K562 (cell line): ENCODE results near the gene NEUROD2. TPM values are rescaled to one million over a fixed set of nuclear protein-coding genes. Genes with fewer than 3 reads are reported as not detected.

ENCODE experiments used
- ATAC-seq: fragments of 200-7000 bp; cut with Tn5 transposase; 3 replicates; pipeline ENCODE4 v1.9.1; 2020; ENCODE audit warnings: moderate library complexity
- BruUV-seq: library from RNA; stranded (reverse); fragments of 400-500 nt; replicated peaks from 2 replicates; lab custom pipeline; 2021; lab: Mats Ljungman, UMichigan
- CTCF ChIA-PET: fragments of 300-600 bp; formaldehyde crosslinking; extraction: SDS; loops from one replicate; lab custom pipeline; 2021; ENCODE audit warnings: low intra/inter-chr PET ratio; lab: Yijun Ruan, JAX
- POLR2A ChIA-PET: fragments of 300-600, 350-650 bp; sonication (Branson Sonifier 250); formaldehyde crosslinking; extraction: SDS; loops from one replicate; lab custom pipeline; 2021; ENCODE audit warnings: antibody characterized with exemption, inconsistent platforms; lab: Yijun Ruan, JAX
- DNase-seq, 4 experiments: peaks; one replicate each; pipeline versions ENCODE4 v3.0.0 to v3.0.0-alpha.2; 2011 to 2018; ENCODE audit warnings: low spot score in 3 of 4, mixed read lengths in 3 of 4; ENCODE audit errors: extremely low read depth in 1 of 4
- FAIRE-seq: peaks from 2 replicates; lab custom pipeline; 2011; peaks lifted over from hg19 to GRCh38; lab: Jason Lieb, UNC
- H2AFZ ChIP-seq: 2 replicates; pipeline ENCODE4 v1.6.0; 2011; ENCODE audit warnings: low read depth, low read length, control low read depth, inconsistent platforms
- H3K27ac ChIP-seq: fragments of 200-600 bp; 3 replicates; pipeline ENCODE4 v1.8.0; 2011; ENCODE audit warnings: low read depth, mild to moderate bottlenecking, control low read depth, inconsistent platforms, low read length, moderate library complexity, mixed read lengths; ENCODE audit errors: extremely low read depth
- H3K27me3 ChIP-seq, 2 experiments: fragments of 300-600 bp in 1 of 2; 2 replicates in 1 of 2; 3 replicates in 1 of 2; pipeline versions ENCODE4 v1.6.0 to v1.8.0; 2011; ENCODE audit warnings: inconsistent platforms in 2 of 2, low read length in 2 of 2, mild to moderate bottlenecking in 1 of 2, mixed read lengths in 1 of 2, moderate library complexity in 1 of 2; ENCODE audit not compliant: control insufficient read depth in 2 of 2, insufficient read depth in 2 of 2
- H3K36me3 ChIP-seq: fragments of 300-600 bp; 3 replicates; pipeline ENCODE4 v1.8.0; 2011; ENCODE audit warnings: mild to moderate bottlenecking, low read length, inconsistent platforms; ENCODE audit not compliant: control insufficient read depth, insufficient read depth
- H3K4me1 ChIP-seq, 2 experiments: fragments of 200-600 bp in 1 of 2; replicated peaks in 1 of 2; 2 replicates in 1 of 2; 3 replicates in 1 of 2; pipeline versions ENCODE4 v1.5.1 to v1.8.0; 2011; ENCODE audit warnings: inconsistent platforms in 2 of 2, low read length in 2 of 2, mild to moderate bottlenecking in 1 of 2, mixed read lengths in 1 of 2, moderate library complexity in 1 of 2; ENCODE audit not compliant: control insufficient read depth in 2 of 2, insufficient read depth in 2 of 2
- H3K4me2 ChIP-seq: 2 replicates; pipeline ENCODE4 v1.6.1; 2011; ENCODE audit warnings: low read length, control low read depth, inconsistent platforms, mixed read lengths; ENCODE audit not compliant: insufficient read depth
- H3K4me3 ChIP-seq: fragments of 200-600 bp; sonication (generic), shearing (Covaris generic); 2 replicates; pipeline ENCODE4 v1.5.1; 2016; ENCODE audit warnings: control low read depth, inconsistent platforms
- H3K79me2 ChIP-seq: fragments of 200-600 bp; 3 replicates; pipeline ENCODE4 v1.8.0; 2011; ENCODE audit warnings: low read length, inconsistent platforms; ENCODE audit not compliant: control insufficient read depth, insufficient read depth
- H3K9ac ChIP-seq, 2 experiments: 2 replicates each; pipeline versions ENCODE4 v1.6.0 to v1.6.1; 2011; ENCODE audit warnings: low read depth in 2 of 2, low read length in 2 of 2, control low read depth in 1 of 2, inconsistent platforms in 1 of 2, mild to moderate bottlenecking in 1 of 2, mixed read lengths in 1 of 2; ENCODE audit not compliant: insufficient read depth in 1 of 2
- H3K9me1 ChIP-seq: one replicate; pipeline ENCODE4 v1.6.0; 2011; ENCODE audit warnings: inconsistent platforms, mild to moderate bottlenecking, low read length, moderate library complexity; ENCODE audit not compliant: control insufficient read depth, insufficient read depth
- H3K9me3 ChIP-seq: replicated peaks from 2 replicates; pipeline ENCODE4 v1.5.1; 2011; ENCODE audit warnings: low read depth, low read length, inconsistent platforms; ENCODE audit not compliant: control insufficient read depth, insufficient read depth
- H4K20me1 ChIP-seq: replicated peaks from 2 replicates; pipeline ENCODE4 v1.6.1; 2011; ENCODE audit warnings: low read length, inconsistent platforms, mixed read lengths; ENCODE audit not compliant: control insufficient read depth, insufficient read depth
- E2F3 ChIP-seq: fragments of 250-450 bp; sonication (Bioruptor Pico); IDR thresholded peaks from 2 replicates; pipeline ENCODE4 v1.4.0; 2020; ENCODE audit warnings: mild to moderate bottlenecking
- EWSR1 ChIP-seq: fragments of 450-650 bp; IDR thresholded peaks from 2 replicates; pipeline ENCODE4 v1.6.1; 2018; ENCODE audit warnings: borderline replicate concordance, mild to moderate bottlenecking, low read depth, moderate library complexity; ENCODE audit not compliant: partially characterized antibody
- NELFE ChIP-seq: IDR thresholded peaks from 2 replicates; pipeline ENCODE4 v1.6.1; 2011; ENCODE audit warnings: mild to moderate bottlenecking; ENCODE audit not compliant: insufficient read depth, insufficient read length
- NEUROD1 ChIP-seq: fragments of 150-350 bp; IDR thresholded peaks from 2 replicates; pipeline ENCODE4 v1.6.1; 2014; ENCODE audit warnings: borderline replicate concordance, low read length, low read depth; ENCODE audit not compliant: partially characterized antibody
- SAFB2 ChIP-seq: fragments of 200-400 bp; formaldehyde crosslinking; IDR thresholded peaks from 2 replicates; pipeline ENCODE4 v1.6.1; 2018; ENCODE audit warnings: borderline replicate concordance, low read length, low read depth, moderate library complexity; ENCODE audit not compliant: severe bottlenecking
- TCF7L2 ChIP-seq: fragments of 150-350 bp; IDR thresholded peaks from 2 replicates; pipeline ENCODE4 v1.6.1; 2016; ENCODE audit warnings: low read depth, mild to moderate bottlenecking, low read length, moderate library complexity
- XRCC3 ChIP-seq: fragments of 450-650 bp; IDR thresholded peaks from 2 replicates; pipeline ENCODE4 v1.6.1; 2017; ENCODE audit warnings: mild to moderate bottlenecking, moderate library complexity
- ZC3H4 ChIP-seq: sonication (generic); formaldehyde crosslinking; IDR thresholded peaks from 2 replicates; pipeline ENCODE4 v1.9.0; 2021; ENCODE audit warnings: missing genetic modification reagents, borderline replicate concordance
- ZNF121 ChIP-seq: sonication (generic); formaldehyde crosslinking; conservative IDR thresholded peaks from 2 replicates; pipeline ENCODE4 v1.8.0; 2022; ENCODE audit warnings: missing genetic modification reagents
- ZNF740 ChIP-seq, 3 experiments: fragments of 200-800 bp in 1 of 3; sonication (Bioruptor generic) in 1 of 3; sonication (generic) in 1 of 3; formaldehyde crosslinking in 1 of 3; IDR thresholded peaks; 2 replicates each; pipeline versions ENCODE4 v1.6.1 to v1.8.0; 2016 to 2022; ENCODE audit warnings: mild to moderate bottlenecking in 2 of 3, missing compliant biosample characterization in 2 of 3, missing genetic modification characterization in 2 of 3, missing genetic modification reagents in 1 of 3
- WGBS: fragments of 100-300 bp; shearing (Covaris generic); methylation state at CpG from one replicate; pipeline ENCODE4 v1.1.6; 2016; ENCODE audit warnings: low coverage, mixed read lengths; ENCODE audit not compliant: insufficient coverage; ENCODE audit errors: missing lambda C conversion rate; 5-methylcytosine and 5-hydroxymethylcytosine counted together
- in situ Hi-C: fragments of 300-500 bp; cut with MboI; formaldehyde crosslinking; loops from 4 replicates; pipeline ENCODE4 v1.15.0; 2018; ENCODE audit warnings: inconsistent platforms, mixed read lengths
- intact Hi-C: fragments of 100-400 bp; cut with micrococcal nuclease; formaldehyde crosslinking; loops from 2 replicates; pipeline ENCODE4 v1.14.2; 2022
- polyA plus RNA-seq, 8 experiments: library from polyadenylated mRNA; depleted of rRNA in 4 of 8; stranded (reverse) in 5 of 8; unstranded in 3 of 8; fragments of >200 nt; fragmentation: Nextera tagmentation in 2 of 8; fragmentation: Illumina TruSeq in 1 of 8; extraction: Ambion mirVana in 2 of 8; extraction: Trizol in 1 of 8; gene quantifications; 2 replicates each; pipeline versions ENCODE4 v1.2.1 to v1.2.3, GENCODE V29; 2011 to 2014; ENCODE audit warnings: inconsistent platforms in 1 of 8, missing spikeins in 1 of 8
- total RNA-seq, 7 experiments: library from RNA; depleted of rRNA in 6 of 7; stranded (reverse); fragments of >200 nt in 6 of 7; fragmentation: Illumina TruSeq in 2 of 7; extraction: Trizol in 2 of 7; gene quantifications; 2 replicates each; pipeline versions ENCODE4 v1.2.1 to v1.2.3, GENCODE V29; 2011 to 2021; ENCODE audit warnings: low replicate concordance in 1 of 7

NEUROD2 gene
- total and polyA plus RNA-seq, 9 of the 15 experiments (the other 6 are each of a cell fraction or from before 2014, with no cell fraction given), result not detected

- Histone ChIP-seq H2AFZ (no peak overlapping the region), H3K79me2 (no peaks in the 10 kb centered on the region), H3K9me3 (no peaks in the 10 kb centered on the region), H4K20me1 (no peaks in the 10 kb centered on the region), H3K36me3 (peaks cover 20% of the 10 kb centered on the region; the same call in 2 of the 3 replicates), H3K4me1 (no peaks in the 10 kb centered on the region), H3K9ac (no peak overlapping the region), H3K4me3 (no peak overlapping the region), H3K9me1 (peaks cover 3% of the 10 kb centered on the region), H3K4me2 (no peak overlapping the region), H3K27me3 (no peaks in the 10 kb centered on the region), H3K27ac (no peak overlapping the region)
- no TSS peak for BruUV-seq
- ChIA-PET CTCF (no interaction called here), POLR2A (interaction anchor here (0.8 to 1.1 kb wide), 4 partner anchors 8 to 320 kb away, joined by 3 to 4 read pairs (median 3); no protein-coding TSS in a partner anchor)
- no peak for DNase-seq
- TF ChIP-seq NEUROD1 (no peak), ZC3H4 (CRISPR knock-in tag) (no peak), ZNF121 (CRISPR knock-in tag) (no peak), NELFE (no peak), ZNF740 (CRISPR knock-in tag; IDR thresholded peaks at IDR 0.05) (no peak), ZNF740 (tag; IDR thresholded peaks at IDR 0.05) (no peak), E2F3 (CRISPR knock-in tag) (no peak), XRCC3 (no peak), SAFB2 (no peak), EWSR1 (no peak), TCF7L2 (no peak)
- intact Hi-C loops, result no loop called here
- in situ Hi-C loops, result no loop called here
- ATAC-seq, result no peak
- no peak for FAIRE-seq
- WGBS, result 55% methylated on average over 8 of the region's 11 CpGs
These were observed 41.4 kb downstream of the NEUROD2 start for GRCh38 chr17:39566094-39566850.
